Measurements from ENCODE around the gene ZC3H18.

The ZC3H18 gene

GRCh38 chr16:88652762-88653063 is 82.5 kb downstream of the ZC3H18 start:
- H3K4me2 ChIP-seq (ENCODE audit: low read length): no peak overlapping the region
- no peak overlapping the region for H2BK5ac ChIP-seq (ENCODE audit: low read length)
- H4K8ac ChIP-seq (ENCODE audit: low read depth, low read length): no peak overlapping the region
- H3K56ac ChIP-seq (ENCODE audit: low read length): no peak overlapping the region
- no peak overlapping the region for H2BK120ac ChIP-seq (ENCODE audit: low read depth, low read length)
- no peaks in the 10 kb centered on the region for H3K27me3 ChIP-seq (ENCODE audit: insufficient read depth, low read length, poor library complexity)
- H2BK15ac ChIP-seq (replicated peaks; ENCODE audit: low read depth): no peak overlapping the region
- peaks cover 3% of the 10 kb centered on the region for H3K4me1 ChIP-seq (ENCODE audit: control insufficient read depth, low read depth, low read length)
- H3K36me3 ChIP-seq (ENCODE audit: control insufficient read depth, insufficient read depth, low read length): peaks cover 2% of the 10 kb centered on the region
- DNase-seq: no peak
- H3K79me2 ChIP-seq (ENCODE audit: control insufficient read depth, insufficient read depth, low read length): no peaks in the 10 kb centered on the region
- no peak overlapping the region for H3K4me3 ChIP-seq (ENCODE audit: low read length)
- WGBS (ENCODE audit: extremely low coverage, insufficient coverage, low lambda C conversion rate): no CpG with 5 or more reads among the region's 8 CpGs
- no peak overlapping the region for H3K23ac ChIP-seq (ENCODE audit: low read length)
- no peak overlapping the region for H3K9ac ChIP-seq (ENCODE audit: low read length)
- H4K5ac ChIP-seq (ENCODE audit: low read length): no peak overlapping the region
- no peak overlapping the region for H3K18ac ChIP-seq (ENCODE audit: low read length)
- peaks cover 1% of the 10 kb centered on the region for H3K79me1 ChIP-seq (ENCODE audit: low read length)
- no peak overlapping the region for H2AK5ac ChIP-seq (ENCODE audit: low read length)
- no peak overlapping the region for H3K4ac ChIP-seq (ENCODE audit: low read depth, low read length)
- no peak overlapping the region for H3K27ac ChIP-seq (ENCODE audit: low read depth, low read length)

GRCh38 chr16:88653101-88653500 is 82.9 kb downstream of the ZC3H18 start:
- Histone ChIP-seq H3K4me2 (ENCODE audit: low read length) (no peak overlapping the region), H2BK120ac (ENCODE audit: low read depth, low read length) (no peak overlapping the region), H3K27me3 (ENCODE audit: insufficient read depth, low read length, poor library complexity) (no peaks in the 10 kb centered on the region), H3K79me2 (ENCODE audit: control insufficient read depth, insufficient read depth, low read length) (no peaks in the 10 kb centered on the region), H3K36me3 (ENCODE audit: control insufficient read depth, insufficient read depth, low read length) (peaks cover 4% of the 10 kb centered on the region), H3K4me1 (ENCODE audit: control insufficient read depth, low read depth, low read length) (peaks cover 3% of the 10 kb centered on the region), H3K9ac (ENCODE audit: low read length) (no peak overlapping the region), H4K5ac (ENCODE audit: low read length) (no peak overlapping the region), H3K79me1 (ENCODE audit: low read length) (peaks cover 2% of the 10 kb centered on the region), H4K8ac (ENCODE audit: low read depth, low read length) (no peak overlapping the region), H2BK5ac (ENCODE audit: low read length) (no peak overlapping the region), H2AK5ac (ENCODE audit: low read length) (no peak overlapping the region), H3K4ac (ENCODE audit: low read depth, low read length) (no peak overlapping the region), H3K27ac (ENCODE audit: low read depth, low read length) (no peak overlapping the region), H3K4me3 (ENCODE audit: low read length) (no peak overlapping the region), H2BK15ac (replicated peaks; ENCODE audit: low read depth) (no peak overlapping the region), H3K23ac (ENCODE audit: low read length) (no peak overlapping the region), H3K18ac (ENCODE audit: low read length) (no peak overlapping the region), H3K56ac (ENCODE audit: low read length) (no peak overlapping the region)
- DNase-seq: no peak
- WGBS (ENCODE audit: extremely low coverage, insufficient coverage, low lambda C conversion rate): no CpG with 5 or more reads among the region's 13 CpGs

GRCh38 chr16:88653596-88654362 is 83.6 kb downstream of the ZC3H18 start:
- Histone ChIP-seq H4K8ac (ENCODE audit: low read depth, low read length) (no peak overlapping the region), H2AK5ac (ENCODE audit: low read length) (no peak overlapping the region), H3K4me1 (ENCODE audit: control insufficient read depth, low read depth, low read length) (peaks cover 3% of the 10 kb centered on the region), H3K79me2 (ENCODE audit: control insufficient read depth, insufficient read depth, low read length) (peaks cover 1% of the 10 kb centered on the region), H2BK15ac (replicated peaks; ENCODE audit: low read depth) (no peak overlapping the region), H3K4me3 (ENCODE audit: low read length) (no peak overlapping the region), H2BK5ac (ENCODE audit: low read length) (no peak overlapping the region), H4K5ac (ENCODE audit: low read length) (no peak overlapping the region), H3K56ac (ENCODE audit: low read length) (no peak overlapping the region), H3K18ac (ENCODE audit: low read length) (no peak overlapping the region), H2BK120ac (ENCODE audit: low read depth, low read length) (no peak overlapping the region), H3K79me1 (ENCODE audit: low read length) (peaks cover 4% of the 10 kb centered on the region), H3K4me2 (ENCODE audit: low read length) (no peak overlapping the region), H3K23ac (ENCODE audit: low read length) (no peak overlapping the region), H3K4ac (ENCODE audit: low read depth, low read length) (no peak overlapping the region), H3K27me3 (ENCODE audit: insufficient read depth, low read length, poor library complexity) (no peaks in the 10 kb centered on the region), H3K27ac (ENCODE audit: low read depth, low read length) (no peak overlapping the region), H3K9ac (ENCODE audit: low read length) (no peak overlapping the region), H3K36me3 (ENCODE audit: control insufficient read depth, insufficient read depth, low read length) (peaks cover 4% of the 10 kb centered on the region)
- WGBS (ENCODE audit: extremely low coverage, insufficient coverage, low lambda C conversion rate): no CpG with 5 or more reads among the region's 32 CpGs
- no peak for DNase-seq

- Histone ChIP-seq H3K4me2 (ENCODE audit: low read length) (no peak overlapping the region), H2BK5ac (ENCODE audit: low read length) (no peak overlapping the region), H3K27ac (ENCODE audit: low read depth, low read length) (no peak overlapping the region), H2AK5ac (ENCODE audit: low read length) (no peak overlapping the region), H3K79me1 (ENCODE audit: low read length) (peaks cover 9% of the 10 kb centered on the region), H3K4me3 (ENCODE audit: low read length) (no peak overlapping the region), H3K36me3 (ENCODE audit: control insufficient read depth, insufficient read depth, low read length) (peaks cover 4% of the 10 kb centered on the region), H3K18ac (ENCODE audit: low read length) (no peak overlapping the region), H3K56ac (ENCODE audit: low read length) (no peak overlapping the region), H3K4me1 (ENCODE audit: control insufficient read depth, low read depth, low read length) (peaks cover 3% of the 10 kb centered on the region), H2BK15ac (replicated peaks; ENCODE audit: low read depth) (no peak overlapping the region), H4K5ac (ENCODE audit: low read length) (no peak overlapping the region), H3K23ac (ENCODE audit: low read length) (no peak overlapping the region), H4K8ac (ENCODE audit: low read depth, low read length) (no peak overlapping the region), H3K27me3 (ENCODE audit: insufficient read depth, low read length, poor library complexity) (no peaks in the 10 kb centered on the region), H3K79me2 (ENCODE audit: control insufficient read depth, insufficient read depth, low read length) (peaks cover 8% of the 10 kb centered on the region), H3K4ac (ENCODE audit: low read depth, low read length) (no peak overlapping the region), H2BK120ac (ENCODE audit: low read depth, low read length) (no peak overlapping the region), H3K9ac (ENCODE audit: low read length) (no peak overlapping the region)
- WGBS (ENCODE audit: extremely low coverage, insufficient coverage, low lambda C conversion rate): no CpG with 5 or more reads among the region's 28 CpGs
- no peak for DNase-seq
These were observed 84.3 kb downstream of the ZC3H18 start for GRCh38 chr16:88654363-88655052.

- DNase-seq: no peak
- no peak overlapping the region for H3K4me2 ChIP-seq (ENCODE audit: low read length)
- no peak overlapping the region for H3K4me3 ChIP-seq (ENCODE audit: low read length)
- H3K36me3 ChIP-seq (ENCODE audit: control insufficient read depth, insufficient read depth, low read length): peaks cover 4% of the 10 kb centered on the region
- no peak overlapping the region for H3K56ac ChIP-seq (ENCODE audit: low read length)
- H3K27me3 ChIP-seq (ENCODE audit: insufficient read depth, low read length, poor library complexity): no peaks in the 10 kb centered on the region
- no peak overlapping the region for H2BK5ac ChIP-seq (ENCODE audit: low read length)
- no CpG with 5 or more reads among the region's 50 CpGs for WGBS (ENCODE audit: extremely low coverage, insufficient coverage, low lambda C conversion rate)
- no peak overlapping the region for H2BK120ac ChIP-seq (ENCODE audit: low read depth, low read length)
- peaks cover 11% of the 10 kb centered on the region for H3K79me1 ChIP-seq (ENCODE audit: low read length)
- H2AK5ac ChIP-seq (ENCODE audit: low read length): no peak overlapping the region
- H3K4ac ChIP-seq (ENCODE audit: low read depth, low read length): no peak overlapping the region
- no peak overlapping the region for H4K5ac ChIP-seq (ENCODE audit: low read length)
- no peak overlapping the region for H2BK15ac ChIP-seq (replicated peaks; ENCODE audit: low read depth)
- H3K4me1 ChIP-seq (ENCODE audit: control insufficient read depth, low read depth, low read length): peaks cover 3% of the 10 kb centered on the region
- H3K23ac ChIP-seq (ENCODE audit: low read length): no peak overlapping the region
- no peak overlapping the region for H4K8ac ChIP-seq (ENCODE audit: low read depth, low read length)
- H3K9ac ChIP-seq (ENCODE audit: low read length): no peak overlapping the region
- H3K79me2 ChIP-seq (ENCODE audit: control insufficient read depth, insufficient read depth, low read length): peaks cover 13% of the 10 kb centered on the region
- H3K18ac ChIP-seq (ENCODE audit: low read length): no peak overlapping the region
- no peak overlapping the region for H3K27ac ChIP-seq (ENCODE audit: low read depth, low read length)
These were observed 85.0 kb downstream of the ZC3H18 start for GRCh38 chr16:88655053-88655732.
